Measurements from ENCODE around the gene SLIT2. TPM values are rescaled to one million over a fixed set of nuclear protein-coding genes. Genes with fewer than 3 reads are reported as not detected.
A peak's percentile ranks its signal among the peaks of the same experiment; 100 is the strongest.

SLIT2 gene
- total RNA-seq, 1 experiment from 2014 or later, result 9.1 TPM

GRCh38 chr4:20299515-20299914, 47.8 kb downstream of the SLIT2 start:
- peak; percentile 31 for DNase-seq (ENCODE audit: low spot score)

- DNase-seq (ENCODE audit: low spot score), result no peak
Measured at GRCh38 chr4:20301161-20301560, 49.5 kb downstream of the SLIT2 start.
